HEK293T (cell line): Measurements from ENCODE around the gene LRMDA.

Experiments used
- CTCF ChIA-PET: fragments of 350-600 bp; formaldehyde crosslinking; extraction: SDS; loops from one replicate; lab custom pipeline; 2021; ENCODE audit warnings: antibody characterized with exemption, inconsistent platforms; lab: Yijun Ruan, JAX
- POLR2A ChIA-PET: fragments of 350-600 bp; formaldehyde crosslinking; extraction: SDS; loops from one replicate; lab custom pipeline; 2020; ENCODE audit warnings: antibody characterized with exemption, inconsistent platforms; lab: Yijun Ruan, JAX
- DNase-seq: peaks from one replicate; pipeline ENCODE4 v3.0.0; 2012; ENCODE audit warnings: mixed read lengths; ENCODE audit errors: extremely low spot score
- ARNT ChIP-seq: fragments of 450-650 bp; IDR thresholded peaks from 2 replicates; pipeline ENCODE4 v1.6.1; 2017; ENCODE audit warnings: mild to moderate bottlenecking
- BHLHE40 ChIP-seq: fragments of 450-650 bp; IDR thresholded peaks from 2 replicates; pipeline ENCODE4 v1.6.1; 2016; ENCODE audit warnings: mild to moderate bottlenecking, moderate library complexity, borderline replicate concordance
- CTBP1 ChIP-seq: fragments of 450-650 bp; IDR thresholded peaks from 2 replicates; pipeline ENCODE4 v1.6.1; 2016; ENCODE audit warnings: borderline replicate concordance
- ELF4 ChIP-seq: fragments of 450-650 bp; IDR thresholded peaks from 2 replicates; pipeline ENCODE4 v1.6.1; 2017; ENCODE audit warnings: antibody characterized with exemption
- FOXA1 ChIP-seq: fragments of 450-650 bp; IDR thresholded peaks from 2 replicates; pipeline ENCODE4 v1.6.1; 2016; ENCODE audit warnings: mild to moderate bottlenecking
- FOXK2 ChIP-seq: fragments of 450-650 bp; IDR thresholded peaks from 2 replicates; pipeline ENCODE4 v1.6.1; 2016; ENCODE audit warnings: mild to moderate bottlenecking
- FOXM1 ChIP-seq: fragments of 450-650 bp; IDR thresholded peaks from 2 replicates; pipeline ENCODE4 v1.6.1; 2017; ENCODE audit warnings: mild to moderate bottlenecking, borderline replicate concordance
- HDGF ChIP-seq: fragments of 450-650 bp; IDR thresholded peaks from 2 replicates; pipeline ENCODE4 v1.6.1; 2017; ENCODE audit warnings: antibody characterized with exemption, borderline replicate concordance
- L3MBTL2 ChIP-seq: fragments of 450-650 bp; conservative IDR thresholded peaks from 2 replicates; pipeline ENCODE4 v1.6.1; 2016; ENCODE audit warnings: mild to moderate bottlenecking
- LEF1 ChIP-seq: fragments of 450-650 bp; IDR thresholded peaks from 2 replicates; pipeline ENCODE4 v1.6.1; 2017; ENCODE audit warnings: mild to moderate bottlenecking, borderline replicate concordance
- NFRKB ChIP-seq: fragments of 450-650 bp; IDR thresholded peaks from 2 replicates; pipeline ENCODE4 v1.6.1; 2016; ENCODE audit warnings: mild to moderate bottlenecking, moderate library complexity
- PKNOX1 ChIP-seq: fragments of 450-650 bp; IDR thresholded peaks from 2 replicates; pipeline ENCODE4 v1.6.1; 2016
- SP1 ChIP-seq: fragments of 450-650 bp; IDR thresholded peaks from 2 replicates; pipeline ENCODE4 v1.6.1; 2017
- SUZ12 ChIP-seq: fragments of 450-650 bp; IDR thresholded peaks from 2 replicates; pipeline ENCODE4 v1.6.1; 2016; ENCODE audit warnings: mild to moderate bottlenecking
- TARDBP ChIP-seq: fragments of 450-650 bp; IDR thresholded peaks from 2 replicates; pipeline ENCODE4 v1.6.1; 2016
- ZNF384 ChIP-seq: fragments of 450-650 bp; IDR thresholded peaks from 2 replicates; pipeline ENCODE4 v1.6.1; 2016

Gene LRMDA

DNA sequence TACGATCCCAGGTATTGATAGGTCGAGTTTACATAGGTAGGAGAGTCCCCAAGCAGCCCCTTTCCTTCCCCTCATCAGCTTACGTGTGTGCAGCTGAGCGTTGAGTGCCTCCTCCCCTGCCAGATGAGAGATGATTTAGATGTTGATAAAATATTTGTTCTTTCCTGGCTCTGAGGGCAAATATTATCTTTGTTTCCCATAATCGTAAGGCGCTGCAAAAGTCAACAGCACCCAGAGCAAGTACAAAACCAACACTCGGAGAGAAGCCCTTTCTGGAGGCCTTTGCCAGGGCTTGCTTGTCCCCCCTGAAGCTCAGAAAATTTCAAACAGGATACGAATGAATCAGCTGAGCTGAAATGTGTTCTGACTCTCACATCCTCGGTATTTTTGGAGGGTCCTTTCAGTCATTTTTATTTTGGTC, 683.2 kb downstream of the LRMDA start:
- no peak for DNase-seq
- no peak for TF ChIP-seq SP1
- TF ChIP-seq L3MBTL2 = no peak
- TF ChIP-seq FOXM1 = no peak
- no peak for TF ChIP-seq ELF4
- TF ChIP-seq FOXK2 = no peak
- TF ChIP-seq ARNT = no peak
- TF ChIP-seq ZNF384 = no peak
- TF ChIP-seq CTBP1 = no peak
- TF ChIP-seq LEF1 = no peak
- TF ChIP-seq NFRKB = no peak
- TF ChIP-seq FOXA1 = no peak
- CTCF ChIA-PET = interaction anchor here (2.3 kb wide), 1 partner anchor 188 kb away, joined by 10 read pairs; no protein-coding TSS in a partner anchor
- POLR2A ChIA-PET = interaction anchor here (1.0 to 2.4 kb wide), 7 partner anchors 36 to 719 kb away, joined by 3 to 10 read pairs (median 4); no protein-coding TSS in a partner anchor

DNA sequence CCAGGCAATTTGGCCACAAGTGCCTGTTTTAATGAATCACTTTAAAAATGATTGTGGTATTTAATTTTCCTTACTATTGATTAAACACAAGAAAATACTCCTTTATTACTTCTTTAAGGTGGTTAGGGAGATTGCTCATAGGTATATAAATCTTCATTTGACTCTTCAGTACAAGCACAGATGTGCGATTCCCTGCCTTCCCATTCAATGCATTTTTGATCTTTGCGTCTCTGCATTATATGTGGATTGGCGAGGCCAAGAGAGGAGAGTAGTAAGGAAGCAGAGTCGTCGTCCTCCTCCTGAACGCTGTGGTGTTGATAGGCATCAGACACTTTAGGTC, 683.7 kb downstream of the LRMDA start:
- ChIA-PET POLR2A (interaction anchor here (1.0 to 2.4 kb wide), 5 partner anchors 137 to 715 kb away, joined by 3 to 10 read pairs (median 3); partner anchors contain the start of gene ZNF503), CTCF (interaction anchor here (2.3 kb wide), 1 partner anchor 188 kb away, joined by 10 read pairs; no protein-coding TSS in a partner anchor)
- no peak for DNase-seq
- no peak for TF ChIP-seq FOXM1
- no peak for TF ChIP-seq HDGF
- TF ChIP-seq L3MBTL2 = 0 out of 2 replicates have a peak, but pooled peaks have one; percentile 5

DNA sequence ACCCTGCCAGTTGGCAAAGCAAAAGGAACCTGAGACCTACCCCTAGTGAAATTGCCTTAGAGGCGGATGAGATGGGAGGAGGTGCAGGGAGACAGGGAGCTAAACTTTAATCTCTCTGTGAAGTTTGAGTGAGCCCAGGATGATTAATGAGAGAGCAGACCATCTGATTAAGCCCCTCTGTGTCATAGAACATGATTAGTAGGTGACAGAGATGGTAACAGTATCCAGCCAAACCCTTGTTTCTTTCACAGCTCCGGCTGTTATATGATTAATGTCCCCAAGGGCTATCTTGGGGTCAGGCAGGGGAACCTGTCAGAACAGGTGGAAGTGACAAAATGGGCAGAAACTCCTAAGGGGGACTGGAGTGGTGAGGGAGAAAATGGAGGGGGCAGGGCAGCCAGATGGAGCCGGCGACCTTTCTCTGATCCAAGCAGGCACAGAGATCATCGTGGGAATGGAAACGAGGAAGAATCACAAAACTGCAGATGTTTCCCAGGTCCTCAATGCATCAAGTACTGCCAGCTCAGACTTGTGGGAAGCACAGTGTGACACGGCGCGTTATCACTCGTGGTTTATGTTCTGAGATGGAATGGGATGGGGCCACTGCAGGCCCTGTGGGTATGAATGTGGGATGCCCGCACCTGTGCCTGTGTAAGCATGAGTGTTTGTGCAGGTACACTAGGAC, 684.2 kb downstream of the LRMDA start:
- ChIA-PET CTCF (interaction anchor here (2.3 kb wide), 1 partner anchor 187 kb away, joined by 10 read pairs; no protein-coding TSS in a partner anchor), POLR2A (interaction anchor here (0.6 to 2.4 kb wide), 6 partner anchors 188 to 715 kb away, joined by 3 to 9 read pairs (median 3); partner anchors contain the start of gene ZNF503)
- TF ChIP-seq SUZ12 (no peak), TARDBP (no peak), PKNOX1 (peak; percentile 96), NFRKB (no peak), CTBP1 (peak; percentile 89)
- no peak for DNase-seq

- no peak for DNase-seq
- TF ChIP-seq ZNF384 = no peak
- peak; percentile 91 for TF ChIP-seq PKNOX1
- CTCF ChIA-PET = interaction anchor here (2.3 kb wide), 1 partner anchor 186 kb away, joined by 10 read pairs; no protein-coding TSS in a partner anchor
- POLR2A ChIA-PET = interaction anchor here (0.8 kb wide), 1 partner anchor 715 kb away, joined by 3 read pairs; the partner anchor contains the start of gene ZNF503
These were observed 685.1 kb downstream of the LRMDA start for GRCh38 chr10:76116523-76116922.

GRCh38 chr10:76117949-76118348, 686.5 kb downstream of the LRMDA start:
- DNase-seq = no peak

GRCh38 chr10:76119036-76119435, 687.6 kb downstream of the LRMDA start:
- DNase-seq = no peak
- POLR2A ChIA-PET = no interaction called here
- TF ChIP-seq LEF1 (no peak), ZNF384 (no peak), NFRKB (no peak), L3MBTL2 (no peak), FOXM1 (no peak), CTBP1 (no peak), SUZ12 (no peak), FOXK2 (no peak), HDGF (no peak), FOXA1 (no peak), BHLHE40 (no peak), TARDBP (no peak), ARNT (no peak), ELF4 (no peak), PKNOX1 (no peak), SP1 (no peak)
- CTCF ChIA-PET = interaction anchor here (0.5 kb wide), 1 partner anchor 516 kb away, joined by 3 read pairs; no protein-coding TSS in a partner anchor

More at GRCh38 chr10:76117949-76118348, 686.5 kb downstream of the LRMDA start:
- ChIA-PET CTCF (interaction anchor here (0.6 kb wide), 1 partner anchor 562 kb away, joined by 3 read pairs; no protein-coding TSS in a partner anchor), POLR2A (no interaction called here)
- TF ChIP-seq PKNOX1 (no peak), BHLHE40 (no peak), ZNF384 (no peak), SP1 (no peak), HDGF (no peak), FOXK2 (no peak), FOXM1 (no peak), SUZ12 (no peak), NFRKB (no peak), FOXA1 (no peak), ELF4 (no peak), LEF1 (no peak), ARNT (no peak), TARDBP (no peak), L3MBTL2 (no peak), CTBP1 (no peak)
